MM.1S (cell line): ENCODE measurements around the gene ZFP91.

Source experiments
- DNase-seq: peaks from one replicate; pipeline ENCODE4 v3.0.0-alpha.2; 2015
- H2AFZ ChIP-seq: fragments of 300-600 bp; sonication (generic); 2 replicates; pipeline ENCODE4 v1.6.0; 2016; ENCODE audit warnings: antibody characterized with exemption, low read length
- H3F3A ChIP-seq: fragments of 300-600 bp; sonication (generic); 2 replicates; pipeline ENCODE4 v1.6.1; 2016; ENCODE audit warnings: mild to moderate bottlenecking, antibody characterized with exemption, low read length, moderate library complexity, mixed read lengths; ENCODE audit not compliant: insufficient read depth
- H3K27ac ChIP-seq: fragments of 300-600 bp; sonication (generic); 2 replicates; pipeline ENCODE4 v1.5.1; 2016; ENCODE audit warnings: mild to moderate bottlenecking, low read length
- H3K27me3 ChIP-seq: fragments of 300-600 bp; sonication (generic); replicated peaks from 2 replicates; pipeline ENCODE4 v1.6.0; 2016; ENCODE audit warnings: low read length; ENCODE audit not compliant: insufficient read depth
- H3K36me3 ChIP-seq: fragments of 300-600 bp; sonication (generic); replicated peaks from 2 replicates; pipeline ENCODE4 v1.6.1; 2016; ENCODE audit warnings: mild to moderate bottlenecking, low read length, mixed read lengths; ENCODE audit not compliant: insufficient read depth
- H3K4me1 ChIP-seq: fragments of 300-600 bp; sonication (generic); 2 replicates; pipeline ENCODE4 v1.6.1; 2016; ENCODE audit warnings: low read length, mixed read lengths
- H3K4me2 ChIP-seq: fragments of 300-600 bp; sonication (generic); 2 replicates; pipeline ENCODE4 v1.6.0; 2016; ENCODE audit warnings: low read depth, low read length
- H3K4me3 ChIP-seq: fragments of 300-600 bp; sonication (generic); 2 replicates; pipeline ENCODE4 v1.5.1; 2016; ENCODE audit warnings: low read length, mixed read lengths
- H3K79me2 ChIP-seq: fragments of 300-600 bp; sonication (generic); 2 replicates; pipeline ENCODE4 v1.6.1; 2016; ENCODE audit warnings: mixed run types, low read length, mixed read lengths
- H3K9ac ChIP-seq: fragments of 300-600 bp; sonication (generic); 2 replicates; pipeline ENCODE4 v1.6.1; 2016; ENCODE audit warnings: low read length, mixed read lengths
- H3K9me2 ChIP-seq: fragments of 300-600 bp; sonication (generic); replicated peaks from 2 replicates; pipeline ENCODE4 v1.6.1; 2016; ENCODE audit warnings: mild to moderate bottlenecking, low read length, mixed read lengths; ENCODE audit not compliant: insufficient read depth
- H3K9me3 ChIP-seq: fragments of 300-600 bp; sonication (generic); replicated peaks from 2 replicates; pipeline ENCODE4 v1.6.1; 2016; ENCODE audit warnings: mild to moderate bottlenecking, low read length, mixed read lengths; ENCODE audit not compliant: insufficient read depth
- H4K20me1 ChIP-seq: fragments of 300-600 bp; sonication (generic); 2 replicates; pipeline ENCODE4 v1.6.1; 2016; ENCODE audit warnings: mild to moderate bottlenecking, low read length, moderate library complexity, mixed read lengths; ENCODE audit not compliant: insufficient read depth
- EZH2 ChIP-seq: fragments of 300-600 bp; sonication (generic); optimal IDR thresholded peaks from 2 replicates; pipeline ENCODE3; 2017; ENCODE audit warnings: low read depth, mild to moderate bottlenecking, antibody characterized with exemption, low read length, mixed read lengths
- EZH2phosphoT487 ChIP-seq: fragments of 300-600 bp; sonication (generic); IDR thresholded peaks from 2 replicates; pipeline ENCODE4 v1.6.1; 2018; ENCODE audit warnings: antibody characterized with exemption, low read length
- TF ChIP-seq, protein P1 (sequence below): fragments of 300-600 bp; sonication (generic); IDR thresholded peaks from 2 replicates; pipeline ENCODE4 v1.5.1; 2016; ENCODE audit warnings: antibody characterized with exemption, low read length, mixed read lengths

Gene ZFP91

DNA sequence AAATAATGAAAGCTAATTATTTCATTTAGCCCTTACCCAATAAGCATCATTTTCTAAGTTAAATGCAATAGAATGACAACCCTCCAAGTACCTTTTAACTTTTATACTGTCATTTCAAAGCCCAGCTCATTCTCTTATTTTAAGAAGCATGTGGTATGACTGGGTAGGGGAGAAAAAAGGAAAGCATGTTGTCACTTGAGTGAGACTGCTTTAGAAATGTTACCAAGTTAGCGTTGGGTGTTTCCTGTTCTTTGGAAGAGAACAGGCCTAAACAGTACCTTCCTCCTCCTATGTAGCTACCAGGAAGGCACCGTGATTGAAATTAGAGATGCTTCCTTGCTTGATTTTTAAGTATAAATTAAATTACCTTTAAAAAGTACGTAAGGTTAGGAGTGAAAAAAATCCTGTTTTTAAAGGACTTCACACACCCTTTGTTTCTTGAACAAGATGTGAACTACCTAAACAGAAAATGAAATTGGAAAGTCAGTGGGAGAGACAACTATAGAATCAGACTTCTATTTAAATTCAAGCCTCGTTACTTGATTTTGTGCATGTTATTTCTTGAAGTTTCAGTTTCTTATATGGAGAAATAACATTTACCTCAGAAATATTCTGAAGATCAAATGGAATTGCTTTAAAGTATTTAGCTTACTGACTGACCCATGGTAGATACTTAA is 42.9 kb downstream of the ZFP91 start:
- Histone ChIP-seq H3K4me2 (peak overlapping the region; percentile 43), H3K4me3 (peak overlapping the region; percentile 30), H3K9me2 (no peaks in the 10 kb centered on the region), H3K9ac (peak overlapping the region; percentile 19; the same call in 1 of the 2 replicates), H3K79me2 (peaks cover 49% of the 10 kb centered on the region), H4K20me1 (no peaks in the 10 kb centered on the region), H3K9me3 (no peaks in the 10 kb centered on the region), H3K27ac (peak overlapping the region; percentile 64), H2AFZ (no peak overlapping the region), H3F3A (peaks cover 28% of the 10 kb centered on the region), H3K4me1 (peaks cover 45% of the 10 kb centered on the region), H3K27me3 (no peaks in the 10 kb centered on the region), H3K36me3 (peaks cover 11% of the 10 kb centered on the region; the same call in 1 of the 2 replicates)
- TF ChIP-seq EZH2phosphoT487, result no peak
- TF ChIP-seq EZH2, result no peak
- TF ChIP-seq, protein P1, sequence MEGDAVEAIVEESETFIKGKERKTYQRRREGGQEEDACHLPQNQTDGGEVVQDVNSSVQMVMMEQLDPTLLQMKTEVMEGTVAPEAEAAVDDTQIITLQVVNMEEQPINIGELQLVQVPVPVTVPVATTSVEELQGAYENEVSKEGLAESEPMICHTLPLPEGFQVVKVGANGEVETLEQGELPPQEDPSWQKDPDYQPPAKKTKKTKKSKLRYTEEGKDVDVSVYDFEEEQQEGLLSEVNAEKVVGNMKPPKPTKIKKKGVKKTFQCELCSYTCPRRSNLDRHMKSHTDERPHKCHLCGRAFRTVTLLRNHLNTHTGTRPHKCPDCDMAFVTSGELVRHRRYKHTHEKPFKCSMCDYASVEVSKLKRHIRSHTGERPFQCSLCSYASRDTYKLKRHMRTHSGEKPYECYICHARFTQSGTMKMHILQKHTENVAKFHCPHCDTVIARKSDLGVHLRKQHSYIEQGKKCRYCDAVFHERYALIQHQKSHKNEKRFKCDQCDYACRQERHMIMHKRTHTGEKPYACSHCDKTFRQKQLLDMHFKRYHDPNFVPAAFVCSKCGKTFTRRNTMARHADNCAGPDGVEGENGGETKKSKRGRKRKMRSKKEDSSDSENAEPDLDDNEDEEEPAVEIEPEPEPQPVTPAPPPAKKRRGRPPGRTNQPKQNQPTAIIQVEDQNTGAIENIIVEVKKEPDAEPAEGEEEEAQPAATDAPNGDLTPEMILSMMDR, result no peak
- DNase-seq, result peak; percentile 48

DNA sequence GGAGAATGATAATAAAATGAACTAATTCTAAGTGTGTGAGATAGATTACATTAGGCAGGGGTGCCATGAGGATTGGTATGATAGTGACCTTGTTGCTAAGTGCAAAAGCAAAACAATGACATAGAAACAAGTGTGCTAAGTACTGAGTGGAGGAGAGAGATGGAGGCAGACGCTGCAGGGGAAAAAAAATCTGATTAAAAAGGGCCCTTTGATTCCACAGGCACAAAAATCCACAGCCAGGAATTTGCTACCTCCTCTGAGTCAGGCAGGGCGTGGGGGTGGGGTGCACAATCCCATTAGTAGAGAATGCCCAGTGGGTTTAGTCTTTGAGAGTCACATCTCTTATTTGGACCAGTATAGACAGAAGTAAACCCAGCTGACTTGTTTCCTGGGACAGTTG is 43.5 kb downstream of the ZFP91 start, which contains the start of gene CNTF:
Gene CNTF, plus strand, starts transcription at position 322 of the 400 bp plus-strand sequence. CDS start 88 bp downstream, outside the sequence.
- no peak for TF ChIP-seq EZH2
- TF ChIP-seq, protein P1, result no peak
- TF ChIP-seq EZH2phosphoT487, result no peak
- no peak for DNase-seq
- Histone ChIP-seq H3K27me3 (no peaks in the 10 kb centered on the region), H2AFZ (no peak within 1 kb of the TSS), H3K9ac (peak within 1 kb of the TSS; percentile 19; the same call in 1 of the 2 replicates), H3K79me2 (peaks cover 43% of the 10 kb centered on the region), H3K4me2 (peak within 1 kb of the TSS; percentile 43), H3K36me3 (peaks cover 5% of the 10 kb centered on the region; the same call in 1 of the 2 replicates), H3K27ac (peak within 1 kb of the TSS; percentile 64), H3K9me2 (no peaks in the 10 kb centered on the region), H3K4me1 (peaks cover 51% of the 10 kb centered on the region), H3K9me3 (no peaks in the 10 kb centered on the region), H3K4me3 (peak within 1 kb of the TSS; percentile 30), H3F3A (peaks cover 33% of the 10 kb centered on the region), H4K20me1 (no peaks in the 10 kb centered on the region)

GRCh38 chr11:58625086-58625485 is 46.2 kb downstream of the ZFP91 start:
- H3K36me3 ChIP-seq, result no peaks in the 10 kb centered on the region
- peaks cover 26% of the 10 kb centered on the region for H3F3A ChIP-seq
- no peaks in the 10 kb centered on the region for H4K20me1 ChIP-seq
- TF ChIP-seq, protein P1, result no peak
- TF ChIP-seq EZH2 (no peak), EZH2phosphoT487 (no peak)
- no peak for DNase-seq
- H3K9me3 ChIP-seq, result no peaks in the 10 kb centered on the region
- H3K9me2 ChIP-seq, result no peaks in the 10 kb centered on the region
- no peak overlapping the region for H3K27ac ChIP-seq
- H3K4me1 ChIP-seq, result peaks cover 45% of the 10 kb centered on the region
- H3K4me2 ChIP-seq, result no peak overlapping the region
- no peak overlapping the region for H3K4me3 ChIP-seq
- peaks cover 23% of the 10 kb centered on the region for H3K79me2 ChIP-seq
- no peaks in the 10 kb centered on the region for H3K27me3 ChIP-seq
- H2AFZ ChIP-seq, result no peak overlapping the region
- H3K9ac ChIP-seq, result no peak overlapping the region
